HEK293 (cell line): ENCODE measurements around the gene PIK3AP1.

Experiments used
- ZBTB8A ChIP-seq: fragments of 450-650 bp; formaldehyde crosslinking; IDR thresholded peaks from 2 replicates; pipeline ENCODE4 v1.5.1; 2016; ENCODE audit warnings: missing biosample characterization, missing genetic modification characterization
- ZNF768 ChIP-seq: fragments of 450-650 bp; formaldehyde crosslinking; IDR thresholded peaks from 2 replicates; pipeline ENCODE4 v1.5.1; 2018; ENCODE audit warnings: missing biosample characterization, mild to moderate bottlenecking, missing genetic modification characterization
- TF ChIP-seq, protein P1 (sequence below): fragments of 450-650 bp; formaldehyde crosslinking; IDR thresholded peaks from 2 replicates; pipeline ENCODE4 v1.5.1; 2016; ENCODE audit warnings: missing biosample characterization, missing genetic modification characterization
- TF ChIP-seq, protein P2 (sequence below): fragments of 450-650 bp; formaldehyde crosslinking; IDR thresholded peaks from 2 replicates; pipeline ENCODE4 v1.5.1; 2016; ENCODE audit warnings: missing biosample characterization, missing genetic modification characterization

DNA sequence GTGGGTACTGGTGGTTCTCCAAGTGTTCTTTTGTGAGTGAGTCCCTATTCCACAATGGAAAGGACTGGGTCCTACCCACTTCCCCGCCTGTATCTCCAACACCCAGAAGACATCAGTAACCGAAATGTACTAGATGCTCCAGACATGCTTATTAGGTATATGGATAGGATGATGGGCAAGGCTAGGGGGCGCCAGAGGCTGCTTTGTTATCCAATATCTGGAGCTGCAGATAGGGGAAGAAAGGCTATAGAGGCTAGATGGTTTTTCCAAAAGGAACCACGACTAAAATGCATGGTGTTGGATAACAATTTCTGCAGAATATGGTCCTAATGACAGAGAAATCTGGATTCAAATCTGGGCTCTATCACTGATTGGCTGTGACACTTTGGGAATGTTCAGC is 77.3 kb downstream of the PIK3AP1 start:
- TF ChIP-seq, protein P1, sequence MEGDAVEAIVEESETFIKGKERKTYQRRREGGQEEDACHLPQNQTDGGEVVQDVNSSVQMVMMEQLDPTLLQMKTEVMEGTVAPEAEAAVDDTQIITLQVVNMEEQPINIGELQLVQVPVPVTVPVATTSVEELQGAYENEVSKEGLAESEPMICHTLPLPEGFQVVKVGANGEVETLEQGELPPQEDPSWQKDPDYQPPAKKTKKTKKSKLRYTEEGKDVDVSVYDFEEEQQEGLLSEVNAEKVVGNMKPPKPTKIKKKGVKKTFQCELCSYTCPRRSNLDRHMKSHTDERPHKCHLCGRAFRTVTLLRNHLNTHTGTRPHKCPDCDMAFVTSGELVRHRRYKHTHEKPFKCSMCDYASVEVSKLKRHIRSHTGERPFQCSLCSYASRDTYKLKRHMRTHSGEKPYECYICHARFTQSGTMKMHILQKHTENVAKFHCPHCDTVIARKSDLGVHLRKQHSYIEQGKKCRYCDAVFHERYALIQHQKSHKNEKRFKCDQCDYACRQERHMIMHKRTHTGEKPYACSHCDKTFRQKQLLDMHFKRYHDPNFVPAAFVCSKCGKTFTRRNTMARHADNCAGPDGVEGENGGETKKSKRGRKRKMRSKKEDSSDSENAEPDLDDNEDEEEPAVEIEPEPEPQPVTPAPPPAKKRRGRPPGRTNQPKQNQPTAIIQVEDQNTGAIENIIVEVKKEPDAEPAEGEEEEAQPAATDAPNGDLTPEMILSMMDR (tag by site-specific recombination), result no peak
- no peak for TF ChIP-seq ZNF768
- TF ChIP-seq ZBTB8A (tag by site-specific recombination), result no peak
- TF ChIP-seq, protein P2, sequence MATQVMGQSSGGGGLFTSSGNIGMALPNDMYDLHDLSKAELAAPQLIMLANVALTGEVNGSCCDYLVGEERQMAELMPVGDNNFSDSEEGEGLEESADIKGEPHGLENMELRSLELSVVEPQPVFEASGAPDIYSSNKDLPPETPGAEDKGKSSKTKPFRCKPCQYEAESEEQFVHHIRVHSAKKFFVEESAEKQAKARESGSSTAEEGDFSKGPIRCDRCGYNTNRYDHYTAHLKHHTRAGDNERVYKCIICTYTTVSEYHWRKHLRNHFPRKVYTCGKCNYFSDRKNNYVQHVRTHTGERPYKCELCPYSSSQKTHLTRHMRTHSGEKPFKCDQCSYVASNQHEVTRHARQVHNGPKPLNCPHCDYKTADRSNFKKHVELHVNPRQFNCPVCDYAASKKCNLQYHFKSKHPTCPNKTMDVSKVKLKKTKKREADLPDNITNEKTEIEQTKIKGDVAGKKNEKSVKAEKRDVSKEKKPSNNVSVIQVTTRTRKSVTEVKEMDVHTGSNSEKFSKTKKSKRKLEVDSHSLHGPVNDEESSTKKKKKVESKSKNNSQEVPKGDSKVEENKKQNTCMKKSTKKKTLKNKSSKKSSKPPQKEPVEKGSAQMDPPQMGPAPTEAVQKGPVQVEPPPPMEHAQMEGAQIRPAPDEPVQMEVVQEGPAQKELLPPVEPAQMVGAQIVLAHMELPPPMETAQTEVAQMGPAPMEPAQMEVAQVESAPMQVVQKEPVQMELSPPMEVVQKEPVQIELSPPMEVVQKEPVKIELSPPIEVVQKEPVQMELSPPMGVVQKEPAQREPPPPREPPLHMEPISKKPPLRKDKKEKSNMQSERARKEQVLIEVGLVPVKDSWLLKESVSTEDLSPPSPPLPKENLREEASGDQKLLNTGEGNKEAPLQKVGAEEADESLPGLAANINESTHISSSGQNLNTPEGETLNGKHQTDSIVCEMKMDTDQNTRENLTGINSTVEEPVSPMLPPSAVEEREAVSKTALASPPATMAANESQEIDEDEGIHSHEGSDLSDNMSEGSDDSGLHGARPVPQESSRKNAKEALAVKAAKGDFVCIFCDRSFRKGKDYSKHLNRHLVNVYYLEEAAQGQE (tag by site-specific recombination), result no peak
